AG09309 (cell line): ENCODE results near the gene TRIM21.

Experiments used
- DNase-seq: peaks from one replicate; pipeline ENCODE4 v3.0.0-alpha.2; 2010; ENCODE audit warnings: low read depth
- H3K4me3 ChIP-seq: 2 replicates; pipeline ENCODE4 v1.5.1; 2011; ENCODE audit warnings: mild to moderate bottlenecking, low read depth, low read length, moderate library complexity; ENCODE audit not compliant: control insufficient read depth
- CTCF ChIP-seq: IDR thresholded peaks from 2 replicates; pipeline ENCODE4 v1.5.1; 2011; ENCODE audit warnings: mild to moderate bottlenecking, low read depth, low read length, inconsistent platforms; ENCODE audit not compliant: insufficient read depth, control insufficient read depth; ENCODE audit errors: missing control alignments

Gene TRIM21

GRCh38 chr11:4393209-4393857 is at the start of gene TRIM21:
Gene TRIM21, minus strand, starts transcription at chr11:4393702. Its CDS starts 3,293 bp downstream, at chr11:4390409.
- peak within 1 kb of the TSS; percentile 94 for H3K4me3 ChIP-seq
- DNase-seq, result peak; percentile 46
- TF ChIP-seq CTCF, result no peak

GRCh38 chr11:4441515-4441914 is 48.0 kb upstream of the TRIM21 start:
- DNase-seq, result no peak
- TF ChIP-seq CTCF, result no peak
- no peak overlapping the region for H3K4me3 ChIP-seq

GRCh38 chr11:4436411-4436810 is 42.9 kb upstream of the TRIM21 start:
- no peak for TF ChIP-seq CTCF

GRCh38 chr11:4433856-4434255 is 40.4 kb upstream of the TRIM21 start:
- no peak overlapping the region for H3K4me3 ChIP-seq
- no peak for DNase-seq
- TF ChIP-seq CTCF, result no peak

More at GRCh38 chr11:4436411-4436810, 42.9 kb upstream of the TRIM21 start:
- DNase-seq, result no peak
- no peak overlapping the region for H3K4me3 ChIP-seq

GRCh38 chr11:4430051-4430450 is 36.5 kb upstream of the TRIM21 start:
- no peak for TF ChIP-seq CTCF
- no peak overlapping the region for H3K4me3 ChIP-seq
- DNase-seq, result no peak

GRCh38 chr11:4418403-4418802 is 24.9 kb upstream of the TRIM21 start:
- no peak for DNase-seq
- H3K4me3 ChIP-seq, result no peak overlapping the region
- no peak for TF ChIP-seq CTCF

GRCh38 chr11:4416816-4417215 is 23.3 kb upstream of the TRIM21 start:
- no peak for DNase-seq
- TF ChIP-seq CTCF, result no peak
- no peak overlapping the region for H3K4me3 ChIP-seq
